ENCODE results near the gene FAM9C.

The FAM9C gene

GRCh38 chrX:13009844-13010243 is 34.6 kb downstream of the FAM9C start:
- no peak for TF ChIP-seq CTCF (conservative IDR thresholded peaks at IDR 0.05; ENCODE audit: low read depth, low read length)
- H3K4me3 ChIP-seq (ENCODE audit: low read length): no peak overlapping the region
- DNase-seq (ENCODE audit: low read depth): no peak

DNA sequence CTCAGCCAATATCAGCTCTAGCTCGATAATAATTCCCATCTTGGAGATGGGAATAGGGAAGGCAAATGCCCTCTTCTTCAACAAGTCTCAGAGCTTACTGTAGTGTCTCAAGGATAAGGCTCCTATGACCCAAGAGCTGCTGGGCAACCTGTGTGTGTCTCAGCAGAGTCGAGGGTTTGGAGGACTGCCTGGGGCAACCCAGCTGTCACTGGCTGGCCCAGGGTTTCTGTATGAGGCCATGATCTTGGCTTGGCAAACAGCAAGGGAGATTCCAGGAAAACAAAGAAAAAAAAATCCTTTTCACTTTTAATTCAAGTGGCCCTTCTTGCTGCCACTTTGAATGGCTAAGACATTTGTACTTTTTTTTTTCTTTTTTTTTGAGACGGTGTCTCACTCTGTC is 35.1 kb downstream of the FAM9C start:
- DNase-seq (ENCODE audit: low read depth): no peak
- TF ChIP-seq CTCF (conservative IDR thresholded peaks at IDR 0.05; ENCODE audit: low read depth, low read length): no peak
- no peak overlapping the region for H3K4me3 ChIP-seq (ENCODE audit: low read length)

- TF ChIP-seq CTCF (conservative IDR thresholded peaks at IDR 0.05; ENCODE audit: low read depth, low read length): no peak
- DNase-seq (ENCODE audit: low read depth): no peak
- no peak overlapping the region for H3K4me3 ChIP-seq (ENCODE audit: low read length)
These were observed 35.6 kb downstream of the FAM9C start for GRCh38 chrX:13008851-13009250.

DNA sequence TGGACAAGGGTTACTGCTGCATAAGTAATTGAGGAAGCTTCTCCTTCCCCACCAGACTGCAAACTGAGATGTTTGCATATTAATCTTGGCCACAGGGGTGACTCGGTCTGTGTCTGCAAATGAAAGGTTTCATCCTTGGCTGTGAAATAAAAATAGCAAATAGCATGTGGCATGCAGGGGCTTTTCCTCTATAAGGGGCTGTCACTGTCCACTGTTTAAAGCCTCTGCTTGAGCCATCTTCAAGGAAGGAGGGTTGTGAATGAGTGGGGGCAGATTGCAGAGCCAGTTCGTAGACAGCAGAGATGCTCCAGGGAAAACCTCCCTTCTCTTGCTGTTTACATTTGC is 36.3 kb downstream of the FAM9C start:
- no peak for TF ChIP-seq CTCF (conservative IDR thresholded peaks at IDR 0.05; ENCODE audit: low read depth, low read length)
- DNase-seq (ENCODE audit: low read depth): no peak
- no peak overlapping the region for H3K4me3 ChIP-seq (ENCODE audit: low read length)

GRCh38 chrX:13007519-13008188 is 36.8 kb downstream of the FAM9C start:
- TF ChIP-seq CTCF (conservative IDR thresholded peaks at IDR 0.05; ENCODE audit: low read depth, low read length): no peak
- no peak for DNase-seq (ENCODE audit: low read depth)
- no peak overlapping the region for H3K4me3 ChIP-seq (ENCODE audit: low read length)

- H3K4me3 ChIP-seq (ENCODE audit: low read length): no peak overlapping the region
- TF ChIP-seq CTCF (conservative IDR thresholded peaks at IDR 0.05; ENCODE audit: low read depth, low read length): no peak
- peak; percentile 66 for DNase-seq (ENCODE audit: low read depth)
These were observed 38.6 kb downstream of the FAM9C start for GRCh38 chrX:13005661-13006473.

All from retinal pigment epithelial cell (primary cell).